GM10266 (cell line): ENCODE data around the gene CCNL1.

Source experiments
- DNase-seq: peaks from one replicate; pipeline ENCODE4 v3.0.0; 2012; ENCODE audit errors: extremely low spot score
- CTCF ChIP-seq: IDR thresholded peaks from 2 replicates; pipeline ENCODE4 v1.5.1; 2012; ENCODE audit warnings: mild to moderate bottlenecking, low read depth; ENCODE audit not compliant: control insufficient read depth, insufficient read depth; ENCODE audit errors: missing control alignments

CCNL1 gene

GRCh38 chr3:157113832-157114505 lies 46.0 kb downstream of the CCNL1 start:
- no peak for DNase-seq
- no peak for TF ChIP-seq CTCF

GRCh38 chr3:157112536-157112935 lies 47.4 kb downstream of the CCNL1 start:
- TF ChIP-seq CTCF = no peak

GRCh38 chr3:157111518-157111917 lies 48.4 kb downstream of the CCNL1 start:
- DNase-seq = no peak
- TF ChIP-seq CTCF = no peak

More at GRCh38 chr3:157112536-157112935, 47.4 kb downstream of the CCNL1 start:
- no peak for DNase-seq

GRCh38 chr3:157110761-157111278 lies 49.1 kb downstream of the CCNL1 start:
- DNase-seq = no peak
- no peak for TF ChIP-seq CTCF

GRCh38 chr3:157109267-157110141 lies 50.4 kb downstream of the CCNL1 start:
- no peak for TF ChIP-seq CTCF
- DNase-seq = no peak

GRCh38 chr3:157107644-157108133 lies 52.3 kb downstream of the CCNL1 start:
- no peak for TF ChIP-seq CTCF
- no peak for DNase-seq
